Esophagus muscularis mucosa (tissue), 4 donors: Measurements from ENCODE around the gene RCAN1. TPM values are rescaled to one million over a fixed set of nuclear protein-coding genes. Genes with fewer than 3 reads are reported as not detected.
A peak's percentile ranks its signal among the peaks of the same experiment; 100 is the strongest.

Experiments used
- DNase-seq: peaks from one replicate; pipeline ENCODE4 v3.0.0-alpha.2; 2017; ENCODE audit errors: extremely low spot score
- H3K27ac ChIP-seq, 4 donors: fragments of 200-600 bp; sonication (generic); replicated peaks in 1 of 4; 1 replicate in 3 of 4; 2 replicates in 1 of 4; pipeline ENCODE4 v1.5.1; 2016 to 2019; ENCODE audit warnings: mild to moderate bottlenecking in 1 of 4
- H3K27me3 ChIP-seq, 4 donors: fragments of 200-600 bp; sonication (generic); one replicate each; pipeline versions ENCODE4 v1.5.1 to v1.6.0; 2016 to 2019
- H3K36me3 ChIP-seq, 4 donors: fragments of 200-600 bp; sonication (generic); one replicate each; pipeline ENCODE4 v1.5.1; 2016 to 2019
- H3K4me1 ChIP-seq, 4 donors: fragments of 200-600 bp; sonication (generic); one replicate each; pipeline ENCODE4 v1.5.1; 2016 to 2019
- H3K4me3 ChIP-seq, 4 donors: fragments of 200-600 bp; sonication (generic); 1 replicate in 2 of 4; 2 replicates in 2 of 4; pipeline ENCODE4 v1.5.1; 2016 to 2019; ENCODE audit warnings: mild to moderate bottlenecking in 4 of 4, moderate library complexity in 1 of 4
- H3K9me3 ChIP-seq, 4 donors: fragments of 200-600 bp; sonication (generic); 1 replicate in 3 of 4; 2 replicates in 1 of 4; pipeline ENCODE4 v1.5.1; 2016 to 2019
- EP300 ChIP-seq: sonication (generic); formaldehyde crosslinking; IDR thresholded peaks from one replicate; pipeline ENCODE4 v1.6.1; 2017; ENCODE audit warnings: antibody characterized with exemption
- POLR2A ChIP-seq: fragments of 450-650 bp; IDR thresholded peaks from one replicate; pipeline ENCODE4 v1.6.1; 2017; ENCODE audit warnings: antibody characterized with exemption, moderate library complexity, mild to moderate bottlenecking, low read depth
- POLR2AphosphoS5 ChIP-seq, 2 donors: sonication (generic); formaldehyde crosslinking; IDR thresholded peaks; one replicate each; pipeline ENCODE4 v1.6.1; 2017; ENCODE audit warnings: antibody characterized with exemption in 2 of 2
- WGBS: methylation state at CpG from one replicate; pipeline ENCODE4 v1.1.5; 2018; 5-methylcytosine and 5-hydroxymethylcytosine counted together
- intact Hi-C: fragments of 100-400 bp; cut with DNase I; formaldehyde crosslinking; loops from one replicate; pipeline ENCODE4 v1.15.1; 2023
- total RNA-seq, 4 donors: library from RNA; depleted of rRNA; stranded (reverse); fragments of >200 nt; gene quantifications; one replicate each; pipeline versions ENCODE4 v1.1.0 to v1.2.1, GENCODE V29; 2016
- TF ChIP-seq, protein P1 (sequence below), 3 experiments: fragments of 200-600 bp in 2 of 3; fragments of 450-650 bp in 1 of 3; sonication (generic) in 2 of 3; IDR thresholded peaks; one replicate each; pipeline ENCODE4 v1.5.1; 2017 to 2019; ENCODE audit warnings: antibody characterized with exemption in 3 of 3, mild to moderate bottlenecking in 2 of 3, moderate library complexity in 1 of 3

Gene RCAN1
- total RNA-seq, 4 donors from 2014 or later, result 32.4 to 58.8 (median 37.9) TPM

GRCh38 chr21:34597406-34597805, 17.5 kb downstream of the RCAN1 start:
- Histone ChIP-seq H3K27ac (no peak overlapping the region), H3K9me3 (no peaks in the 10 kb centered on the region), H3K4me1 (peaks cover 34 to 42% (median 40%) of the 10 kb centered on the region in 4 donors), H3K36me3 (no peaks in the 10 kb centered on the region), H3K27me3 (no peaks in the 10 kb centered on the region), H3K4me3 (no peak overlapping the region)
- 95% methylated on average over 5 of the region's 5 CpGs for WGBS
- TF ChIP-seq EP300 (no peak), POLR2AphosphoS5 (IDR thresholded peaks at IDR 0.05) (no peak), POLR2A (no peak)
- TF ChIP-seq, protein P1, sequence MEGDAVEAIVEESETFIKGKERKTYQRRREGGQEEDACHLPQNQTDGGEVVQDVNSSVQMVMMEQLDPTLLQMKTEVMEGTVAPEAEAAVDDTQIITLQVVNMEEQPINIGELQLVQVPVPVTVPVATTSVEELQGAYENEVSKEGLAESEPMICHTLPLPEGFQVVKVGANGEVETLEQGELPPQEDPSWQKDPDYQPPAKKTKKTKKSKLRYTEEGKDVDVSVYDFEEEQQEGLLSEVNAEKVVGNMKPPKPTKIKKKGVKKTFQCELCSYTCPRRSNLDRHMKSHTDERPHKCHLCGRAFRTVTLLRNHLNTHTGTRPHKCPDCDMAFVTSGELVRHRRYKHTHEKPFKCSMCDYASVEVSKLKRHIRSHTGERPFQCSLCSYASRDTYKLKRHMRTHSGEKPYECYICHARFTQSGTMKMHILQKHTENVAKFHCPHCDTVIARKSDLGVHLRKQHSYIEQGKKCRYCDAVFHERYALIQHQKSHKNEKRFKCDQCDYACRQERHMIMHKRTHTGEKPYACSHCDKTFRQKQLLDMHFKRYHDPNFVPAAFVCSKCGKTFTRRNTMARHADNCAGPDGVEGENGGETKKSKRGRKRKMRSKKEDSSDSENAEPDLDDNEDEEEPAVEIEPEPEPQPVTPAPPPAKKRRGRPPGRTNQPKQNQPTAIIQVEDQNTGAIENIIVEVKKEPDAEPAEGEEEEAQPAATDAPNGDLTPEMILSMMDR (IDR thresholded peaks at IDR 0.05), result no peak
- intact Hi-C loops, result loop anchor here (5.0 kb wide), 1 partner anchor 75 kb away; no protein-coding TSS in a partner anchor
- no peak for DNase-seq

DNA sequence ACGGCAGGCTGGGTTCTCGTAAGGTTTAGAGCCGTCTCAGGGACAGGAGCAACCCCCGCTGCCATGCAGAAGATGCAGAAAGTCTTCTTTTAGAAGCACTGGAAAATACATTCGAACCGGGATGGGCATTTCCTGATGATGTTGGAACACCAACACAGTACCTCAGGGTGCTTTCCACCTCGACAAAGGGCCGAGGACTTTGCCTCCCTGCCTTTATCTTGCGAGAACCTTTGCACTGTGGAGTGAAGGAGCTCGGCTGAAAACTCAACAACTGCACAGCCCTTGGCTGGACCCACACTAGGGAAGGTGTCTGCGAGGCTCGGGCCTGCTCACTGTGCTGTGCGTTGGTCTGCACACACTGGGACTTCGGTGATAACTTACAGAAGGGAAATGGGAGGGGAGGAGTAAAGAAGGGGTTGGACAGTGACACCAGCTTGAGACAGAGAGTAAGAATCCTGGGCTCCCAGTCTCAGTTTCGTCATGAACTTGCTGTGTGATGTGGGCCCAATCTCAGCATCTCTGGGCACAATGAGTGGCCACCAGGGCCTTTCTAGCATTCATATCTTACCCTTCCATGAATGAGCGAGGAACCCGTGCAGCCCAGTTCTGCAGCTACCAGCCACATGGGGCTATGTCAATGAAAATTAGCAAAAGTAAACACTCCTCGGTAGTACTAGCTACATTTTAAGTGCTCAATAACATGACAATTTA, 18.2 kb downstream of the RCAN1 start:
- H3K9me3 ChIP-seq, result no peaks in the 10 kb centered on the region
- no peak overlapping the region for H3K4me3 ChIP-seq
- no peak for DNase-seq
- H3K36me3 ChIP-seq, result no peaks in the 10 kb centered on the region
- intact Hi-C loops, result loop anchor here (5.0 kb wide), 1 partner anchor 74 kb away; no protein-coding TSS in a partner anchor
- 93% methylated on average over 18 of the region's 18 CpGs for WGBS
- peak overlapping the region in 1 of 4 donors; percentile 54 for H3K27ac ChIP-seq
- peaks cover 41 to 49% (median 46%) of the 10 kb centered on the region in 4 donors for H3K4me1 ChIP-seq
- TF ChIP-seq POLR2A, result no peak
- no peak for TF ChIP-seq POLR2AphosphoS5 (IDR thresholded peaks at IDR 0.05)
- TF ChIP-seq EP300, result no peak
- TF ChIP-seq, protein P1 (IDR thresholded peaks at IDR 0.05), result no peak
- H3K27me3 ChIP-seq, result no peaks in the 10 kb centered on the region

- DNase-seq, result peak; percentile 74
- TF ChIP-seq POLR2AphosphoS5 (IDR thresholded peaks at IDR 0.05), result peak in 1 of 2 donors; percentile 20
- no peak for TF ChIP-seq EP300
- Histone ChIP-seq H3K27me3 (no peaks in the 10 kb centered on the region), H3K27ac (peak overlapping the region; percentile 35 to 74 (median 54)), H3K4me3 (peak overlapping the region in 3 of 4 donors; percentile 16 to 18 (median 17)), H3K4me1 (peaks cover 48 to 57% (median 55%) of the 10 kb centered on the region in 4 donors), H3K9me3 (no peaks in the 10 kb centered on the region), H3K36me3 (no peaks in the 10 kb centered on the region)
- intact Hi-C loops, result loop anchor here (5.0 kb wide), 1 partner anchor 73 kb away; no protein-coding TSS in a partner anchor
- no CpG with 5 or more reads among the region's 8 CpGs for WGBS
Measured at GRCh38 chr21:34595457-34595856, 19.5 kb downstream of the RCAN1 start.

- TF ChIP-seq EP300, result no peak
- TF ChIP-seq, protein P1 (IDR thresholded peaks at IDR 0.05), result no peak
- TF ChIP-seq POLR2AphosphoS5 (IDR thresholded peaks at IDR 0.05), result no peak
- TF ChIP-seq POLR2A, result no peak
- intact Hi-C loops, result loop anchor here (5.0 kb wide), 1 partner anchor 72 kb away; no protein-coding TSS in a partner anchor
- peaks cover 48 to 62% (median 57%) of the 10 kb centered on the region in 4 donors for H3K4me1 ChIP-seq
- no peaks in the 10 kb centered on the region for H3K36me3 ChIP-seq
- WGBS, result 84% methylated on average over 8 of the region's 8 CpGs
- no peak overlapping the region for H3K4me3 ChIP-seq
- peak overlapping the region; percentile 35 to 74 (median 54) for H3K27ac ChIP-seq
- no peaks in the 10 kb centered on the region for H3K9me3 ChIP-seq
- peak; percentile 82 for DNase-seq
- no peaks in the 10 kb centered on the region for H3K27me3 ChIP-seq
Measured at GRCh38 chr21:34594566-34595234, 20.2 kb downstream of the RCAN1 start.

GRCh38 chr21:34593954-34594531, 20.9 kb downstream of the RCAN1 start:
- Histone ChIP-seq H3K27ac (peak overlapping the region; percentile 40 to 74 (median 55)), H3K9me3 (no peaks in the 10 kb centered on the region), H3K4me1 (peaks cover 48 to 62% (median 57%) of the 10 kb centered on the region in 4 donors), H3K27me3 (no peaks in the 10 kb centered on the region), H3K4me3 (no peak overlapping the region), H3K36me3 (no peaks in the 10 kb centered on the region)
- DNase-seq, result no peak
- intact Hi-C loops, result no loop called here
- peak; percentile 26 to 29 for TF ChIP-seq POLR2AphosphoS5 (IDR thresholded peaks at IDR 0.05)
- TF ChIP-seq POLR2A, result no peak
- 72% methylated on average over 12 of the region's 12 CpGs for WGBS
